GM21825 (cell line): ENCODE measurements around the gene MTMR1.

Source experiments
- ATAC-seq: cut with Tn5 transposase; IDR thresholded peaks from one replicate; pipeline ENCODE4 v1.9.1; 2021; ENCODE audit warnings: mild to moderate bottlenecking, moderate library complexity; ENCODE audit not compliant: unreplicated experiment

MTMR1 gene

DNA sequence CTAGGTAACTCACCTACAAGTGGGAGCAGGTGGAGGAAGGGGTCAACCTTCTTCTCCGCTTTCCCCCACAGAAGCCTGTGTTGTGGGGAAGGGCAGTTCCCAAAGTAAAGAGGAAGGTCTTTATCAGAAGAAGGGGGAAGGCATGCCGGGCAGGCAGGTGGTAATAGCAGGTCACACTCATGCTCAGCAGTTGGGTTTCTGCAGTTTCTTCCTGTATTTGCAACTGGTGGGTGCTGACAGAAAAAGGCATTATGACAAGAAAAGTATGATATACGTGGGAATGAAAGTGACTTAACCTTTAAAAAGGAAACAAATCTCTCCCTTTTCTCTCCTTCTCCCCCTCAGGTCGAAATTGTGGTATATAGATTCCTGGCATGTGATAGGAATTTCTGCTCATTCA, 3.7 kb downstream of the MTMR1 start:
- no peak for ATAC-seq

DNA sequence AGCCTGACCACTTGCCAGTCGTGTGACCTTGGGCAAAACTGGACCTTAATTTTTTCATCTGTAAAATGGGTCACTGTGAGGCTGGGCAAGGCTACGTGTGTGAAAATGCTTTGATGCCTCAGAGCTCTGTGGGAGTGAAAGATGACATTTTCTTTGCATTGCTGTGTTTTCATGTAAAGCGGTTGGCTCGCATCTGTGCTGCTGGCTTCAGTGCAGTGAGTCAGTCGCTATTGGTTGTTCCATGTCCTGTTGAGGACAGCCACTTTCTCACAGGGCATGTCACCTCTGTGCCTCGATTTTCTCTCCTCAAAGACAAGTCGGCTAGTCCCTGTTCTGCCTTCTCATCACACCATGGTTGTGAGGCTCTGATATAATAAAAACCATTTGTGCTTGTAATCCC, 4.4 kb downstream of the MTMR1 start:
- no peak for ATAC-seq

DNA sequence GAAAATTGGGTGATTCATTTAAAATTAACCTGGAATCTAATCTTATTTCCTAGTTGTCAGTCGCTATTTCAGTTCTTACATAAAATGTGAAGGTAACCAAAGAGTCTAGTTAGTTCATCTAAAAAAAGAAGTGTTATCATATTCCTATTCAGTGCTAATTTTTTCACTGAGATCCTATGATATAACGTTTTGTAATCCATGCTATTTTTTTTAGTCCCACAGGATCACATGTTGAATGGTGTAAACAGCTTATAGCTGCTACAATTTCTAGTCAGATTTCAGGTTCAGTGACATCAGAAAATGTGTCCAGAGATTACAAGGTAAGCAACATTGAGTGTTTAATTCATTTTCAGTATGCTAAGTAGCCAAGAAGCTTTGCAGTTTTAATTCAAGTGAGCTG, 5.8 kb downstream of the MTMR1 start:
- ATAC-seq = no peak

DNA sequence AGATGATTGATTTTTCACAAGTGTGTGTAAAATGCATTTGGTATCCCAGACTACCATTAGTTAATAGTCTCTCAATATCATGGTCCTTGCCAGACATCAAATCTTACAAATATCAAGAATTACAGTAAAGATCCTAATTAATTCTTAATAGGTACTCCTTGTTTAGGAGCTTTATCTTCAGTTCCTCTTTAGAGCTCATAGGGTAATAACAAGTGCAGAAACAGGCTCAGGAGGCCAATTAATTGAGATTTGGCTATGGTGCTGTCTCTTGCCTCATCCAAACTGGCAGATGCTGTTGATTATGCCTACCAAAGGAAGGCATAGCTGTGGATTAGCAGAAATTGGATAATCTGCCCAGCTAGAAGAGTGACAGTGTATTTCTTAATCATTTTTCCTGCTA, 6.9 kb downstream of the MTMR1 start:
- ATAC-seq = no peak

DNA sequence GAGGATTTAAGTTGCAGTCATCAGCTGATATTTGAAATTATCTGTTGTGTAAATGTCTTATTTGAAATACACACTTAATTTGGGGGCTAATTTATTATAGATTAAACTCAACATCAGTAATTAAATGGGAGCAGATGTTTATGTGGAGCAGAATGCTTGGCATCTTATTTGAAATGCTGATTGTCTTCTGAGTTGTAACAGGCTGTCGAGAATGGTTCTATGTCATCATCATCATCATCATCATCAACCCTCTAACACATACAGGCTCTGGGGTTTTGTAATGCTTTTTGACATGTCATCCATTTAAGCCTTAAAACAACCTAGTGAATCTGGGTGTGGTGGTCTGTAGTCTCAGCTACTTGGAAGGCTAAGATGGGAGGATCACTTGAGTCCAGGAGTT, 8.2 kb downstream of the MTMR1 start:
- ATAC-seq = no peak

DNA sequence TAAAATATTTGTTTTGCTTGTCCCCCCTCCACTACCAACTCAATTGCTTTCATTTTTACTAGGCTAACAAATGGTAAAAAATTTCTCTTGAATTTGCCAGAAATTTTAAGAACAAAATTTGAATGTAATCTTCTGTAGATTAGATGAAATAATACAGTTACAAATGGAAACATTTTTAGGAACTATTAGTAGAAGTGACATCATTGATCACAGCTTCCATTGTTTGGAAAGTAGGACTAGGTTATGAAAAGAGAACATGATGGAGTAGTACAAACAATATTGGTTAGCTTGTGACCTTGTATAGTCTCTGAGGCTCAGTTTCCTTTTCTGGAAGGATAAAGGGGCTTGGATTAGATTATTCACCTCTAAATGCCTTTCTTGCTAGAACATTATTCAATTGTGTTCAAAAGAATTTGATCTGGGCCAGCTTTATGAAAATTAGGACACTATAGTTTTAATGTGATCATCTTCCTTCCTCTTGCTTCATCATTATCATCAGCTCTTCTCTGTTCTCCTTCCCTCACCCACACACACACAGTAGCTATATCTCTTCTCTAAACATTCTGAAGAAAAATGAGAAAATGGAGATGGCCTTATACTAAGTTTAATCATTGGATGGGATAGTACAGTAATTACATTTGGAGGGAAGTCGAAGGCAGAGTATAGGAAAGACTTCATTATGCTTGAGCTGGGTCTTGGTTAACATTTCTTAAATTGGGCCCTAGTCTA, 9.9 kb downstream of the MTMR1 start:
- ATAC-seq = no peak

DNA sequence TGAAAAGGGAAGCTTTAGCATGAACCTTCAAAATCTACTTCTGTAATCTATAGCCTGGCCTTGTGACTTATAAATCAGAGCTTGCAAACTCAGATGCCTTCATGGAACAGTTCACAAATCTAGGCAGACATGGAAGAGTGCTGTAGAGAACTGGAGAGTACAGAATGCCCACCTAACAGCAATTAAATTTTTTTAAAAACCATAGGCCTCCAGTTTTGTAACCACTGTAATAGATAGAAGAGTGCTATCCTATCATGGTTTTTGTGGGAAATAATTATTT, 10.4 kb downstream of the MTMR1 start:
- ATAC-seq = no peak

DNA sequence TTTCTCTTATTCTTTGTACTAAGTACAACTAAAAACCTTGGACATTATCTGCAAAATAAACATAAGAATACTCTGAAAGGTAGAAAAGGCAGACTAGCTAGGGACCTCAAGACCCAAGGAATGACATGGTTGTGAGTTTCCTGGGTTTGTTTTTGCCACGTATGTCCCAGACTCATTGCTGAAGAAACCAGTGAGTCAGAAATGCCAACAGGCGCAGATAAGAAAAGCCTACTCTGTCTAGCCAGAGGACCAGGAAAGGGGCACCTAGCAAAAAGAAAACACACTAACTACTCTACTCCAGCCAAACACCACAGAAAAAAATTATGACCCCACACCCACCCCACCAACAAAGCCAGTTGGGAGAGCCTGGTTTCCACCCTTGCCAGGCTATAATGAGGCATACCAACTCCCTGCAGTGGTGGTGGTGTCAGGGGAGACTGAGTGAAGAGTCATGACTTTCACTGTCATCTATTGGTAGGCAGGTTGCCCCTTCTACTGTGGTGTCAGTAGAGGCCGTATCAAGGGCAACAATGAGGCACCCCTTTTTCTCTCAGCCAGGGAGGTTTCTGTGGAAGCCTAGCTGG, 10.9 kb downstream of the MTMR1 start:
- no peak for ATAC-seq

DNA sequence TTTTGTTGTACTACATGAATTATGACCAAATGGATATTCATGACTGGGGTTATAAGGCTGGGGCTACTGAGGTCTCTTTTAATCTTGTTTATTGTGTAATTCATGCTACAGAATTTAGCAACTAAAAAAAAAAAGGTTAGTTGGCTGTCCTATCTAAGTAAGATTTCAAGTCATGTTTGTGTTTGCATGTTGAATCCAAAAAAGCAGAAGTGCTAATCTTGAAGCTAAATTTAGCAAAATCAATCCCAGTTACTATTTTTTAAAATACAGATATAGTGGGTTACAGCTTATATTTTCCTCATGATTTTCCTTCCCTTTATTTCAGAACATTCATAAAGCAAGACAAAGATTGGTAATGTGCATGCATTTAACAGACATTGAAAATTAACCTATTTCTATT, 19.4 kb downstream of the MTMR1 start:
- ATAC-seq = no peak

DNA sequence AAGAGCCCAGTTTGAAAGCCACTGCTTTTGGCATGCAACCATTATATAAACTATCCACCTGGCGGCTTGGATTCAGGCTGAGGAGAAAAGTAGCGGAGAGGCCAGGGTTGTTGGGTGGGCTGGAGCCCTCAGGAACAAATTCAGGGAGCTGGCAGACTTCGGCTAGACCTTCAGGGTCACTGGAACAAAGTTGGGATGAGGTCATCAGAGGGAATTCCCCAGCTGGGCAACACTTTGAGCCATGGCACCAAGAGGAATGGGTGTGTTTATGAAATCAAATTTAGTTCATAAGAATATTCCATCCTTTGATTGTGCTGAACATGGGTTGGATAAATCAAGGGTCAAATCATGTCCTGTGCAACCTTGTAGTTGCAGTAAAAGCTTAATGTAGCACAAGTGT, 22.0 kb downstream of the MTMR1 start:
- no peak for ATAC-seq

DNA sequence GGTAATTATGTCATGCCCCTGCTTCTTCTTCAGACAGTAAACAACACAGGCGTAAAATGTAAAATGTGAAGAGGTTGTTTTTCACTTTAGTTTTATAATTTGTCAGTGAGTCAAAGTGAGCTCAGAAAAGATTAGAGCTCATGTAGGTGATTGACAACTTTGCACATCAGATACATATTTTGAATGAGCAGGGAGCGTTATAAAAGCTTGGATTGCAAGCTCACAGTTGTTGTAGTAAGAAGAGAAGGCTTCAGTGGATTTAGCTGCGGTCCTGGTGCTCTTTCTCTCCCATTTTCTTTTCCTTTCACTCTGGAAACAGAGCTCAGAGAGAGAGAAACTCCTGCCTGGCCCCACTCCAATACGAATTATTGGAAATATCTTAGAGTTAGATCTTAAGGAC, 26.4 kb downstream of the MTMR1 start:
- ATAC-seq = no peak

DNA sequence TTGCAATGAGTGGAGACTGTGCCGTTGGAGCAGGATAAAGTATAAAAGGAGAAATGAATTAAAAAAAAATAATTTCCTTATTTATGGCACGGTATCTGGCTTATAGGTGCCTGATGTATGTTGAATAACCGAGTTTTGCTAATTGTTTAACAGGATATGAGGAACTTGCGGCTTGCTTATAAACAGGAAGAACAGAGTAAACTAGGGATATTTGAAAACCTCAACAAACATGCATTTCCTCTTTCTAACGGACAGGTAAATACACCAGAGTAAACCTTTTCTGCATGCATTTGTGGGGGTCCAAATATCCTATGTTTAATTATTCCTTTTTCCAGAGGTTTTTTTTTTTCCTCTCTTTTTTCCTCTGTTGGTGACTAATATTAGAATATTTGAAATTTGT, 36.8 kb downstream of the MTMR1 start:
- ATAC-seq = no peak

DNA sequence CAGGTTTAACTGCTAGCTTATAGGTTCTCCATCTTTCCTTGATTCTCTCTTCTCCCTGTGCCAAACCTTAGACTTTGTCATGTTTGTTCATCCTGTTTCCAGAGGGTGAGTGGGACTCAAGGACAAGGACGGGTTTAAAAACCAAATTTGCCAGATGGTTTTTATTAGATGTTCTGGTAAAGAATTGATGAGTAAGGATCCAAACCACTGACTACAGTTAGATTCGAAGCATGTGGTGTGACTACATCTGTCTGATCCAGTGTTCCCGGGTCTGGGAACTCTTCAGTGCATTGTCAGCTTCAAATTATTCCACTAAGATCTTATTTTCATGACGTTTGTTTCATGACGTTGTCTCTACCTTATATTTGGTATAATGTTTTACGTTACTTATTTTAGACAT, 37.5 kb downstream of the MTMR1 start:
- no peak for ATAC-seq

DNA sequence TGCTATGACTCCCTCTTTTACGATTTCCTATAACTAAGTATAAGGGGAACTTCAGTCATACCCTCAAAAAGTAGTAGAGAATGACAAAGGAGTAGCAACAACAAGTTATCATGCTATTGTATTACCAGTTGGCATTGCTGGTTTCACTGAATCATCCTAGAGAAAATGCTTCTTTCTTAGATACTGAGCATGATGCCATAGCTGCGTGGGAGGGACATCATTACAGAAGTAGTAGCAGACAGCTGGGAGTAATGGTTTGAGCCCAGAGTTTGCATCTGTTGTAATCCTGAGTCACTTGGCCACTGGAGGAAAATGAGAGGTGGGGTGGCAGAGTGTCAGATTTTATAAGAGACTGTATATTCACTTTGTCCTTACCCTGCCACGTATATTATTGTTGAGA, 38.6 kb downstream of the MTMR1 start:
- no peak for ATAC-seq

DNA sequence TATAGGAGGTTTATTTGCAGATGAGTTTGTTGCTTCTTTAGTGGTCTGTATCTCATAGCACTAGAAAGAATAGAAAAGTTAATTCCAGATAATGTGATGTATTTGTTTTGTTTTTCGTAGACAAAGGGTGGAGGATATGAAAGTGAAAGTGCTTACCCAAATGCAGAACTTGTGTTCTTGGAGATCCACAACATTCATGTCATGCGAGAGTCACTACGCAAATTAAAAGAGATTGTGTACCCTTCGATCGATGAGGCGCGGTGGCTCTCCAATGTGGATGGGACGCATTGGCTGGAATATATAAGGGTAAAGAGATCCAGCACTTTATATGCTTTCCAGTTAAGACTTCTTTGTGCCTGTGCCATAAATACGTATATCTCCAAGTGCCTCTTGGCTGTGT, 43.3 kb downstream of the MTMR1 start:
- no peak for ATAC-seq

DNA sequence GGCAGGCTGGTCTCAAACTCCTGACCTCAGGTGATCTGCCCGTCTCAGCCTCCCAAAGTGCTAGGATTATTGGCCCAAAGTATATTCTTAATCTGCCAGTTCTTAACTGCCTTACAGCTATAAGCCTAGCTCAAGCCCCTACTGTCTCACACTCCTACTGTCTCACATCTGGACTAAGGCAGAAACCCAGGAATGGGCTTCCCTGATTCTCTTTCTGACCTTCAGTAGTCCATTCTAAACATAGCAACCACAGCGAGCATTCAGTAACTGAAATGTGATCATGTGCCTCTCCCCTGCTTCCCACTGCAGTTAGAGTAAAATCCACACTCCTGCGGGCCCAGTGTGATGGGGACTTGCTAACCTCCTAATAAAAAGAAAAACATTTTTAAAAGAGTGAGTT, 58.9 kb downstream of the MTMR1 start:
- ATAC-seq = no peak

DNA sequence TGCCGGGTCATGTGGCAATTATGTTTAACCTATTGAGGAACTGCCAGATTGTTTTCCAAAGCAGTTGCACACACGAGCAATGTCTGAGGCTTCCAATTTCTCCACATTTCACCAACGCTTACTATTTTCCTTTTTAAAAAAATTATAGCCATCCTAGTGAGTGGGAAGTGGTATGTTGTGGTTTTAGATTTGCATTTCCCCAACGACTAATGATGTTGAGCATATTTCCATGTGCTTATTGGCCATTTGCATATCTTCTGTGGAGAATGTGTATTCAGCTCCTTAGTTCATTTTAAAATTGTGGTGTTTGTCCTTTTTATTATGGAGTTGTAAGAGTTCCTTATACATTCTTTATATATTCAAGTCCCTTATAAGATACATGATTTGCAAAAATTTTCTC, 60.2 kb downstream of the MTMR1 start:
- ATAC-seq = no peak

DNA sequence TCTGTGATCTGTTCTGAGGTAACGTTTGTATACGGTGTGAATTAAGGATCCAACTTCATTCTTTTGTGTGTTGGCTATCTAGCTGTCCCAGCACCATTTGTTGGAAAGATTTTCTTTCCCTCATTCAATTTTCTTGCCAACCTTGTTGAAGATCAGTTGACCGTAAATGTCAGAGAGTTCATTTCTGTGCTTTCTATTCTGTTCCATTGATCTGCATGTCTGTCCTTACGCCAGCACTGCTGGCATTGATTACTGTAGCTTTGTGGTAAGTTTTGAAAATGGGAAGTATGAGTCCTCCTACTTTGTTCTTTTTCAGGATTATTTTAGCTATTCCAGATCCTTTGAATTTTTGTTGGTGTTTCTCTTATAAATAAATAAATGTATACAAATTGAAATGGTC, 60.8 kb downstream of the MTMR1 start:
- ATAC-seq = no peak

DNA sequence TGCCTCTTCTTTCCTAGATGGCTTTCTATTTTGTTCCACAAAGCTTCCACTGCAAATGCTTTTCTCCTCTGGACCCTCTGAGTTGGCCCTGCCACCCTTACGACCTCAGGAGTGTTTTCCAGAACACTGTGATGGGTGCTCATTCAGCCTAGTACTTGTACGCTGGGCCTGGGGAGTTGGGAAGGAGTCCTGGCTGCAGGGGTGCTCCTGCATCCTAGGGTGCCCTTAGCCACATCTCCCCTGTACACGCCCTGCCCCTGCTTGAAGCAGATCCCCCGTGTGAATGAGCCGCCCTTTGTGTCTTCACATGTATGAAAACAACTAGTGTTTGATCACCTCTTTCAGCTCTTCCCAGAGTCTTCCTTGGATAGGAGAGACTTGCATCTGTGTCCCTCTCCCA, 64.2 kb downstream of the MTMR1 start:
- no peak for ATAC-seq

DNA sequence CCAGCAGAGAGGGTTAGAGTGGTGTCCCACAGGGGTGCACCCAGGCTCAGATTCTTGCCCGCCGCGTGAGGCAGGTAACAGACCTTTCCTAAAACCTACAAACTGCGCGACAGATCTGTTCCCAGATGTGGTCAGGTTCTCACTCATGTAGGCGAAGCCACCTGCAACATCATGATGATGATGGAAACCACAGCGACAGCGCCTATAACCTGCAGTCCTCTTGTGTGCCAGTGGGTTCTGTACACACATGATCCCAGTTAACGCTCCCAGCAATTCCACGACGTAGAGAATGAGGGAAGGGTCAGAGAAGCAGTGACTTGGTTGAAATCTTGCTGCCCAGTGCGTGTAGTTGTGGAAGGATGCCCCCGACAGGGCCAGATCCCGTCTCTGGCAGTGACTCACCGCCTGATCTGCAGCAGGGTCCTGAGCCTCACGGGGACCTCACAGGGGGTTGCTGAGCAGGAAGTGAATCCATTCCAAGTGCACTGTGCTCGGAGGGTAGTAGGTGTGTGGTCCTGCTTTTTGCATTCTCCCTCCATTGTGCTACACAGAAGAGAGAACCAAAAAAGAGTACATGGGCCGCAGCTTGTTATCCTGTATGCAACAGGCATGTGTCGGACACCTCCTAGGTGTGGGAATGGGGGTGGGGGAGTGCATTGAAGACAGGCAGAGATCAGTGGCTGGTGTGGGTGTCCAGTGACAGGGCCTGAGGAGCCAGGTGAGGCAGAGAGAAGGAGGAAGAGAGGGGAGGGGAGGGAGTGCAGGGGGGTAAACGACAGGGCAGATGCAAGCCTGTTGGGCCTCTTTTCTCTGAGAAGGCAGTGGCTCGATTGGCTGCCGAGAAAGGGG, 66.6 kb downstream of the MTMR1 start:
- no peak for ATAC-seq

DNA sequence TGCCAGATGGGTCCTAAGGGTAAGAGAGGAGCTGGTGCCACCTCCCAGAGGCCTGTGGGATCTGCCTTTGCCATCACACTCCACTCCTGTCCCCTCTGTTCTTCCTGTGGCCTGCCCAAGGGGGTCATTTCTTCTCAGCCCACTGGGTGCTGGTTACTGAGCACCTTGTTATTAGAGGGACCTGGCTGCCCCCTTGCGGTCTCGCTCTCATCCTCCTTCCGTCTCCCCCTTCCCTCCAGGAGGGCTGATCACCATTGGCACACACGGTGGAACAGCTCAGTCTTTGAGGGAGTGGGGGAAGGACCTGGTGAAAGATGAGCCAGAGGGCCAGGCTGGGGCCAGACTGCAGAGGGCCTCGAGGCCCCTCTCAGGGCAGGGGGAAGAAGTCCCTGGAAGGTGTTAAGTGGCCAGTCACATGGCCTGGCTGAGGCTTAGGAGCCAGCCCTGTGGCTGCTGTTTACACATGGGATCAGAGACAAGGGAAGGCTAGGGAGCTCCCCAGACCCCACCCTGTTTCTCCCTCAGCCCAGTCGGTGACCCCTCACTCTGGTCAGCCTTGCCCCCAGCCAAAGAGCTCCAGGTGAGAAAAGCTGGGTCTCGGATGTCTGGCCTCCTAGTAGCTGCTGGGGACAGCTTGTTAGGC, 68.1 kb downstream of the MTMR1 start:
- no peak for ATAC-seq

DNA sequence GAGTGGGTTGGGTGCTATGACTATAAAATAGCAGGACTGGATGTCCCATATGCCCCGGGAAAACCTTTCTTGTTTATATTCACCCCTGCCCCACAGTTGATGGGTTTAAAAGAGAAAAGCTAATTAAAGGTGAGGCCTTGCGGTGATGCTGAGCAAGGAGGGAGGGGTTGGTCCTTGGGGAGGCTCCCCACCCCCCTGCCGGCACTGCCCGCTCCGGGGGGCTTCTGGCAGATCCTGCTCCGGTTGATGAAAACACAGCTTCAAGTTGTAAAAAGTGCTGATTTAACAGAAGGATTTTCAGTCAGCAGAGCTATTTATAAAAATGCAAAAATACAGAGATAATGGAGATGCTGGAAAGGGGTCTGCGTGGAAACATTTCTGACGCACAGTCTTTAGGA, 68.6 kb downstream of the MTMR1 start:
- no peak for ATAC-seq
